ENCODE measurements around the gene LSM3. TPM values are rescaled to one million over a fixed set of nuclear protein-coding genes. Genes with fewer than 3 reads are reported as not detected.

Gene LSM3
- total RNA-seq, 2 experiments from 2014 or later, result 22.1 to 22.9 TPM

DNA sequence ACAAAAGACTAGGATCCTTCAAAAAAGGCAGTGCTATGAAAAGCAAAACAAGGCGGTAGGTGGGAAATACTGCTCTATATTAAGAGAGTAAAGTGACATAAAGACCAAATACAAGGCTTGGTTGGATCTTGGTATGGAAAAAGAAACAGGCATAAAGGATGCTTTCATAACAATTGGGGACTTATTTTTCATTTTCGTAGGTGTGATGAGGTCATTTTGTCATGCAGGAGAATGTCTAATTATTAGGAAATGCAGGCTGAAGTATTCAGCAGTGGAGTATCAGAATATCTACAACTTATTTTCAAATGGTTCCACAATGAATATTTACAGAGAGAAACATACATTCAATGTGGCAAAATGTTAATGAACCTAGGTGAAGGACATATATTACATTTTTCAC is 9.2 kb upstream of the LSM3 start:
- H3K9me3 Mint-ChIP-seq, result no peaks in the 10 kb centered on the region
- H3K36me3 Mint-ChIP-seq, result peaks cover 67% of the 10 kb centered on the region

DNA sequence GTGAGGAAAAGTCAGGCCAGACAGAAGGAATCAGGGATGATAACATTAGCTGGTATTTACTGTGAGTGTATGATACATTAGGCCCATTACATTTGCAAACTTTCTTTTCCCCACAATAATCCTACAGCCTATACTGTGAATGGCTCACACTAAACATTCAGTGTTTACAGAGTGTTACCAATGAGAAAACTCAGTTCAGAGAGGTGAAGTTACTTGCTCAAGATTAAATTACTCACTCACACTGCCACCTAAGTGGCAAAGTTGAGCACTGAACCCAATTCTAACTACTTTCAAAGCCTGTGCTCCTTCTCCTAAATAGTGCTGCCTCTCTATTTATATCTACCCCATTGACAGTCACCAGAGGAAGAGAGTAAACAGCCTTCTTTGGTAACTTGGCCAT is 8.7 kb upstream of the LSM3 start:
- H3K27ac Mint-ChIP-seq, result peak overlapping the region; percentile 34
- intact Hi-C loops (cut with micrococcal nuclease), result no loop called here
- no peak overlapping the region for H3K4me3 Mint-ChIP-seq
- no peak for DNase-seq
- no peaks in the 10 kb centered on the region for H3K27me3 Mint-ChIP-seq
- H3K9me3 Mint-ChIP-seq, result no peaks in the 10 kb centered on the region
- H3K36me3 Mint-ChIP-seq, result peaks cover 63% of the 10 kb centered on the region
- ChIA-PET POLR2A (no interaction called here), CTCF (no interaction called here)
- peaks cover 30% of the 10 kb centered on the region for H3K4me1 Mint-ChIP-seq (ENCODE audit: low read depth)

More for the DNA sequence above, 9.2 kb upstream of the LSM3 start:
- ChIA-PET POLR2A (interaction anchor here (2.2 kb wide), 1 partner anchor 9 kb away, joined by 8 read pairs; the partner anchor contains the start of genes LSM3 and XPC), CTCF (no interaction called here)
- H3K27me3 Mint-ChIP-seq, result no peaks in the 10 kb centered on the region
- no peak overlapping the region for H3K4me3 Mint-ChIP-seq
- peaks cover 27% of the 10 kb centered on the region for H3K4me1 Mint-ChIP-seq (ENCODE audit: low read depth)
- H3K27ac Mint-ChIP-seq, result no peak overlapping the region
- intact Hi-C loops (cut with micrococcal nuclease), result no loop called here
- DNase-seq, result no peak

DNA sequence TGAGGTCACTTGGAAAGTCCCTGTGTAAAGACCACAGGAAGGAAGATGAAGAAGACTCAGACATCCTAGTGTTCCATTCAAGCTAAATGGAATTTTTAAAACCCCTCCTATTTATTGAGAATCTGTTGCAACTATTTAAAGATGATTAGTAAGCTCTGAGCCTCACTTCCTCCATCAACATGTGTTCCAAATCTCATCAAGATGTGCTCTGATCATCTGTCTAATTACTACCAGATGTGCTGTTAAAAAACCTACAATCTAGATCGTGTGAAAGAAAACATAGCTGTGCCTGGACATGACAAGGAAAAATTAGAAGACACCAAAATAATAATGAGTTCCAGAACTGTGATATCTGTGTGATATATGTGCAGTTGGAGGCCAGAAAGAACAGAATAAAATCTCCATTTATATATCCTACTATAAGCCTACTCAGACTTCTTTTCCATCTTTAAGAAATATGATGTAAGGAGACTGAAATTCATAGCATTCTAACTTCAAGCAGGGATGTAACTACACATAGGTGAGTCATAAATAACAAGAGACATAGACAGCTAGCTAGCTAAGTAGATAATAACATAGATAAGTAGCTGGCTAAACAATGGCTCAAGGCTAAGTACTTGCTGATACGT is 8.0 kb upstream of the LSM3 start:
- intact Hi-C loops (cut with micrococcal nuclease), result no loop called here
- no peak for DNase-seq
- CTCF ChIA-PET, result no interaction called here
- Mint-ChIP-seq H3K9me3 (no peaks in the 10 kb centered on the region), H3K4me3 (no peak overlapping the region), H3K36me3 (peaks cover 55% of the 10 kb centered on the region), H3K27me3 (no peaks in the 10 kb centered on the region), H3K4me1 (ENCODE audit: low read depth) (peaks cover 38% of the 10 kb centered on the region), H3K27ac (peak overlapping the region; percentile 34)
- POLR2A ChIA-PET, result no interaction called here

DNA sequence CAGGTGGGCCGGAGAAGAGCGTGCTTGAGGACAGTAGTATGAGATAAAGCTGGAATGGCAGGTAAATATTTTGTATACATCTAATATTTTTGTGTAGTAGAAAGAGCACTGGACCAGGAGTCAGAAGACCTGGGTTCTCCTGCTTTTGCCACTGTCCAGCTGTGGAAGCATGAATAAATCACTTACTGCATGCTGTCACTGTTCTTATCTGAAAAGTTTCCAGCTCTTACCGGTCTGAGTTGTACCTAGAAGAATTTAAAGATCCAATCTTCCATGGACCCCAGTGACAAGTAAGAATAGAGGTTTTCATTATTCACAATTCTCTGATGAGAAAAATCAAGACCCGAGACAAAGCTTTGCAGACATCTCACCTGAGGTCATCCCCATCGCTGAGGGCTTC is 6.1 kb upstream of the LSM3 start:
- no peak overlapping the region for H3K4me3 Mint-ChIP-seq
- peaks cover 55% of the 10 kb centered on the region for H3K4me1 Mint-ChIP-seq (ENCODE audit: low read depth)
- no peaks in the 10 kb centered on the region for H3K9me3 Mint-ChIP-seq
- POLR2A ChIA-PET, result no interaction called here
- CTCF ChIA-PET, result interaction anchor here (1.7 kb wide), 1 partner anchor 31 kb away, joined by 6 read pairs; no protein-coding TSS in a partner anchor
- no peaks in the 10 kb centered on the region for H3K27me3 Mint-ChIP-seq
- no peak for DNase-seq
- intact Hi-C loops (cut with micrococcal nuclease), result no loop called here
- H3K36me3 Mint-ChIP-seq, result peaks cover 40% of the 10 kb centered on the region
- H3K27ac Mint-ChIP-seq, result no peak overlapping the region

DNA sequence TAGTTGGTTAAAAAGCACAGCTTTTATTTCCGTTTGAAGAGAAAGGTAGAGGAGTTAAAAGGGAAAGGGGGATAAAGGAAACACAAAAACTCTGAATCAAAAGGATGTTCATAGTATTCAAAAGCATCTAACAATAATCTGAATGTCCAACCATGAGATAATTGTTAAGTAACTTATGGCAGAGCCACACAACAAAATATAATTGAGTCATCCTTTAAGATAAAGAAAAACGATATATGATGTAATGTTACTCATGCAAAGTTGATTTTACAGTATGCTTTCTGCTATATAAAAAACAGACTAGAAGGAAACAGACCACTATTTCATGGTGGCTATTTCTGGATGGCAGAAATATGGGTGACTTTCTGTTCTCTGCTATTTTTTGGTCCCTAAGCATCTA is 4.1 kb upstream of the LSM3 start:
- Mint-ChIP-seq H3K9me3 (no peaks in the 10 kb centered on the region), H3K27me3 (no peaks in the 10 kb centered on the region), H3K27ac (no peak overlapping the region), H3K4me1 (ENCODE audit: low read depth) (peaks cover 61% of the 10 kb centered on the region), H3K36me3 (peaks cover 35% of the 10 kb centered on the region), H3K4me3 (no peak overlapping the region)
- POLR2A ChIA-PET, result interaction anchor here (1.9 kb wide), 1 partner anchor 31 kb away, joined by 15 read pairs; no protein-coding TSS in a partner anchor
- CTCF ChIA-PET, result interaction anchor here (0.7 to 1.9 kb wide), 2 partner anchors 49 to 1390 kb away, joined by 3 to 5 read pairs; partner anchors contain the start of genes CHCHD4 and TMEM43
- intact Hi-C loops (cut with micrococcal nuclease), result no loop called here
- no peak for DNase-seq

DNA sequence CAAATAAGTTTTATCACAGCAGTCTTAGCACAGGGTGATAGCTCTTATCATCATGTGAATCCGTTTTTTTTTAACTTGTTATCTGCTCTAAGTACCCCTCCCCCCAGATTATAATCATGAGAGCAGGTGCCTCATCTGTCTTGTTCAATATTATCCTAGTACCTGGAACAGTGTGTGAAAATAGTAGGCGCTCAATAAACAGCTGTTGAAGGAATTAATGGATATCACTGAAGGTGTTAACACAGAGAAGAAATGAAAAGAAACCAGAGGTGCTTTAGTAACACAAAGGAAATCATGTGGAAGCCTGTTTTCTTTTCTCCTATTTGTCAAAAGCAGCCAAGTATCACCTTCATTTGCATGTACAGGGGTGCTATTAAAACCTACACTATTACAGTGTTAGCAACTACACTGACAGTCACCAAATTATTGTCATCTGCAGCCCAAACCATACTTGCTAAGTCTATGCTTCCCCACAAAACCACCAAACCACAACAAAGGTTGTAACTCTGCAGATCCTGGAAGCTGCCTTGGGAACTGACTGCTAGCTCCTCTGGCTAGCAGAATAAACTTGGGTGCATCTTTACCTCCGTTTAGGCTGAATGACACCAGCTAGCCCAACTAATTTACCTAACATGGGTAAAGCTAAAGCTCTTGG is 3.1 kb upstream of the LSM3 start:
- CTCF ChIA-PET, result interaction anchor here (0.7 to 1.9 kb wide), 6 partner anchors 31 to 1389 kb away, joined by 3 to 5 read pairs (median 3); partner anchors contain the start of genes CHCHD4 and TMEM43
- Mint-ChIP-seq H3K4me3 (peak overlapping the region; percentile 36), H3K36me3 (peaks cover 27% of the 10 kb centered on the region), H3K27me3 (no peaks in the 10 kb centered on the region), H3K9me3 (no peaks in the 10 kb centered on the region), H3K4me1 (ENCODE audit: low read depth) (peaks cover 59% of the 10 kb centered on the region), H3K27ac (peak overlapping the region; percentile 79)
- POLR2A ChIA-PET, result interaction anchor here (0.9 to 1.9 kb wide), 4 partner anchors 32 to 280 kb away, joined by 3 to 15 read pairs (median 6); partner anchors contain the start of genes CHCHD4 and TMEM43
- DNase-seq, result peak; percentile 69
- intact Hi-C loops (cut with micrococcal nuclease), result loop anchor here (5.0 kb wide), 1 partner anchor 772 kb away; the partner anchor contains the start of gene NR2C2

DNA sequence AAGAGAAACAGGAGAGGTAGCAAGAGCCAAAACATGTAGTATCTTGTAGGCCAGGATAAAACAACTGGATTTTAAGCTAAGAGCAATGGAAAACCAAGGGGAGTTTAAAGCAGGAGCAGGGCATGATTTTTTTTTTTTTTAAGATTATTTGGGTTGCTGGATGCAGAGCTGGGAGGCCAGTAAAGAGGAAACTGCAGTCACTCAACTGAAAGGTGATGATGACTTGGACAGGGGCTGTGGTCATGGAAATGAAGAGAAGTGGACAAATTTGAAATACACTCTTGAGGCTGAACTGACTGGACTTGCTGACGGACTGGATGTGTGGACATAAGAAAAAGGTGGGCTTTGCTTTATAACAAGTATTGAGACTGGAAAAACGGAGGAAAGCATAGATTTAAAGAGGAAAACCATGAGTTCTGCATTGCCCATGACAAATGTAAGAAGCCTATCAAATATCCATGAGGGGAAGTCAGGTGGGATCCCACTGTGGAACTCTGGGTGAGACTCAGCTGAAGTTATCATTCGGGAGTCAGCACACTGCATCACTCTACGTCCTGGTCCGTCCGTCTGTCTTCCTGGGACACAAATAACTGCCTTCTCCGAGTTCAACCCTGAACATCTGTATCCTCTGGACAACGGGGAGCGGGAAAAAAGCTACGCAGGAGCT is 904 bp upstream of the LSM3 start:
- Mint-ChIP-seq H3K9me3 (no peaks in the 10 kb centered on the region), H3K27ac (peak overlapping the region; percentile 89), H3K36me3 (peaks cover 23% of the 10 kb centered on the region), H3K4me1 (ENCODE audit: low read depth) (peaks cover 65% of the 10 kb centered on the region), H3K27me3 (no peaks in the 10 kb centered on the region), H3K4me3 (peak overlapping the region; percentile 87)
- ChIA-PET POLR2A (interaction anchor here (0.6 to 3.1 kb wide), 13 partner anchors 9 to 757 kb away, joined by 3 to 49 read pairs (median 4); partner anchors contain the start of genes CCDC174, CHCHD4, NUP210 and SLC6A6), CTCF (interaction anchor here (0.8 to 3.1 kb wide), 4 partner anchors 53 to 281 kb away, joined by 3 to 15 read pairs (median 10); partner anchors contain the start of genes CHCHD4, SLC6A6 and TMEM43)
- DNase-seq, result no peak
- intact Hi-C loops (cut with micrococcal nuclease), result loop anchor here (1.0 to 5.0 kb wide), 7 partner anchors 33 to 770 kb away; partner anchors contain the start of genes CCDC174, CHCHD4, NR2C2 and SLC6A6

DNA sequence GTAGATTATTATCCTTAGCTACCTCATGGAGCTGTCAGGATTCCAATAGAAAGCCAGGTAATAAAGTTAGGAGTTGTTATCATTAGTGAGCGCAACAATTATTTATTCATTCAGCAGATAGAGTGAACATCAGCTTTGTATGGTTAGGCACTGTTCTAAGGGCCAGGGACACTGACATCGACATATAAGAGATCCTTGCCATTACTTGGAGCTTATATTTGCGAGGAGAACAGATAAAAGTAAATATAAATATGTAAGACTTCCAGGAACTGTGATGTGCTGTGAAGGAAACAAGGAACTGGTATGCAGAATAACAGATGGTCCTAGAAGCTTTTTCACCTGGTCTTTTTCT is 473 bp downstream of the LSM3 start:
- DNase-seq, result no peak
- H3K4me1 Mint-ChIP-seq (ENCODE audit: low read depth), result peaks cover 63% of the 10 kb centered on the region

DNA sequence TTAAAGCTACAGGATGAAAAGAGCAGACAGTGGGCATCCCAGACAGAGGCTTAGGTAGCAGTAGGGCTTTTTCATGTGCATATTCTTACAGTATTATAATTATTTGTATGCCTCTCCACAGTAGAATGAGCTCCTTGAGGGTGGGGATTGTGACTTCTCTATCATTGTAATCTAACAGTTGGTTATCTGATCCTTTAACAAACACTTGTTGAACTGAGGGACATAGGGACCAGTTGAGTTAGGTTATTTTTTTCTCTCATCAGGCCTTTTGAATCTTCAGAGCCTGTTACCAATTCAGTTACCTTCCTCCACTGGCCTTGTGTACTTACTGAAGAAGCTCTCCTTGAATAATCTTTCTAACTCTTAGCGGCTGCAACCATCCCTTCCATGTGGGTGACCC is 1.2 kb downstream of the LSM3 start:
- H3K27ac Mint-ChIP-seq, result peak overlapping the region; percentile 89
- no peaks in the 10 kb centered on the region for H3K9me3 Mint-ChIP-seq
- peaks cover 57% of the 10 kb centered on the region for H3K4me1 Mint-ChIP-seq (ENCODE audit: low read depth)
- intact Hi-C loops (cut with micrococcal nuclease), result loop anchor here (2.0 to 5.0 kb wide), 4 partner anchors 223 to 768 kb away; partner anchors contain the start of genes NR2C2 and SLC6A6
- H3K27me3 Mint-ChIP-seq, result no peaks in the 10 kb centered on the region
- peak overlapping the region; percentile 87 for H3K4me3 Mint-ChIP-seq
- DNase-seq, result no peak
- CTCF ChIA-PET, result interaction anchor here (1.7 to 3.1 kb wide), 3 partner anchors 24 to 283 kb away, joined by 5 to 15 read pairs (median 12); partner anchors contain the start of gene SLC6A6
- POLR2A ChIA-PET, result interaction anchor here (1.2 to 3.1 kb wide), 2 partner anchors 35 to 55 kb away, joined by 10 to 49 read pairs; partner anchors contain the start of genes CHCHD4 and TMEM43
- H3K36me3 Mint-ChIP-seq, result peaks cover 33% of the 10 kb centered on the region

More for the DNA sequence above, 473 bp downstream of the LSM3 start:
- Mint-ChIP-seq H3K27me3 (no peaks in the 10 kb centered on the region), H3K27ac (peak overlapping the region; percentile 89), H3K4me3 (peak overlapping the region; percentile 87), H3K9me3 (no peaks in the 10 kb centered on the region), H3K36me3 (peaks cover 32% of the 10 kb centered on the region)
- CTCF ChIA-PET, result interaction anchor here (0.5 to 3.1 kb wide), 6 partner anchors 9 to 939 kb away, joined by 3 to 15 read pairs (median 8); partner anchors contain the start of genes CHCHD4, SLC6A6 and TMEM43
- POLR2A ChIA-PET, result interaction anchor here (0.8 to 3.1 kb wide), 13 partner anchors 9 to 759 kb away, joined by 3 to 49 read pairs (median 8); partner anchors contain the start of genes CCDC174, CHCHD4, NUP210 and SLC6A6
- intact Hi-C loops (cut with micrococcal nuclease), result loop anchor here (2.0 to 5.0 kb wide), 4 partner anchors 224 to 768 kb away; partner anchors contain the start of genes NR2C2 and SLC6A6

DNA sequence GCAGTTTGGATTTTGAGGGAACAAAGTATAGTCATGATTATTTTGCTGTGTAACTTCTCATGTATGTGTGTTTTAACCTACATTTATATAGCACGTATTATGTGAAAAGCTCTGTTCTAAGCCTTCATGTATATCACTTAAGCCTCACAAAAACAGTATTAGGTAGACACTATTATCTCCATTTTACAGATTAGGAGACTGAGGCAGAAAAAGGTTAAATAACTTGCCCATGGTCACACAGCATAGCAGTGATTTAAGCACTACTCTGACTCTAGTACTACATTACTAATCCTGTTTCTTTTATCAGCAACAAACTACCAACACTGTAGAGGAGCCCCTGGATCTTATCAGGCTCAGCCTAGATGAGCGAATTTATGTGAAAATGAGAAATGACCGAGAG is 2.6 kb downstream of the LSM3 start:
- no peak for DNase-seq
- Mint-ChIP-seq H3K27me3 (no peaks in the 10 kb centered on the region), H3K27ac (no peak overlapping the region), H3K4me1 (ENCODE audit: low read depth) (peaks cover 45% of the 10 kb centered on the region), H3K9me3 (no peaks in the 10 kb centered on the region), H3K4me3 (no peak overlapping the region), H3K36me3 (peaks cover 38% of the 10 kb centered on the region)
- ChIA-PET CTCF (interaction anchor here (0.7 kb wide), 1 partner anchor 221 kb away, joined by 5 read pairs; the partner anchor contains the start of gene SLC6A6), POLR2A (no interaction called here)
- intact Hi-C loops (cut with micrococcal nuclease), result no loop called here

DNA sequence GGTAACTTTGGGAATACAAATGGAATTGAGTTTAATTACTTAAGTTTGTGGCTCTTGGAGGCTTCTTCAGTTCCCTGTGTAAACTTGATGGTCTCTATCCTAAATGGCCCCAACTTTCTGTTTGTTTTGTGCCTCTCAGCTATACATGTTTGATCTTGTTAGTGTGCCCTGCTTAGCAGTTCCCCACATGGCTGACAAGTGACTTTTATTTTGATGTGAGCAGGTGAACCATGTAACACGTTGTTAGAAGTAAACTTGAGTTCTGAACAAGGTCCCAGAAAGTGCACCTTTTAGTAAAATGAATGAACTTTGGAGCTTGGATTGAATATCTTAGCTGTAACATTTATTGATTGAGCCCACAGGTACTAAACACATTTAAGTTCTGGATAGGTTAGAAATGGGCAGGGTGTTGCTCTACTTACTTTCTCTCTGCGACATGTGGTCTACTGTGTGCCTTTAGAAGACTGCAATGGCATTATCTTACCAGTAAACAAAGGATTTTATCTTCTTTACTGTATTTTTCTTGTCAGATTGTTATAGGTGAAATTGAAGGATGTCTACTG is 4.5 kb downstream of the LSM3 start:
- peaks cover 47% of the 10 kb centered on the region for H3K36me3 Mint-ChIP-seq

More for the DNA sequence above, 4.5 kb downstream of the LSM3 start:
- ChIA-PET POLR2A (interaction anchor here (1.7 kb wide), 1 partner anchor 249 kb away, joined by 4 read pairs; no protein-coding TSS in a partner anchor), CTCF (interaction anchor here (1.1 to 2.8 kb wide), 2 partner anchors 20 to 21 kb away, joined by 3 to 11 read pairs; no protein-coding TSS in a partner anchor)
- Mint-ChIP-seq H3K9me3 (no peaks in the 10 kb centered on the region), H3K27me3 (no peaks in the 10 kb centered on the region), H3K27ac (no peak overlapping the region), H3K4me1 (ENCODE audit: low read depth) (peaks cover 43% of the 10 kb centered on the region), H3K4me3 (no peak overlapping the region)
- no peak for DNase-seq
- intact Hi-C loops (cut with micrococcal nuclease), result no loop called here

Measured in activated CD4-positive, alpha-beta memory T cell treated with anti-CD3 and anti-CD28 coated beads for 36 hours (primary cell).